ENCODE results near the gene TSPAN2. TPM values are rescaled to one million over a fixed set of nuclear protein-coding genes. Genes with fewer than 3 reads are reported as not detected.
"Not testable (repeated sequence)": the region's sequence is repeated elsewhere in the genome, so short reads cannot be mapped to it uniquely, and the experiment has no call there.

Gene TSPAN2
- polyA plus RNA-seq, 1 donor: 20.1 TPM

- no peak for DNase-seq (ENCODE audit: low read depth)
Observed at GRCh38 chr1:115036814-115037507, 52.3 kb downstream of the TSPAN2 start.

DNA sequence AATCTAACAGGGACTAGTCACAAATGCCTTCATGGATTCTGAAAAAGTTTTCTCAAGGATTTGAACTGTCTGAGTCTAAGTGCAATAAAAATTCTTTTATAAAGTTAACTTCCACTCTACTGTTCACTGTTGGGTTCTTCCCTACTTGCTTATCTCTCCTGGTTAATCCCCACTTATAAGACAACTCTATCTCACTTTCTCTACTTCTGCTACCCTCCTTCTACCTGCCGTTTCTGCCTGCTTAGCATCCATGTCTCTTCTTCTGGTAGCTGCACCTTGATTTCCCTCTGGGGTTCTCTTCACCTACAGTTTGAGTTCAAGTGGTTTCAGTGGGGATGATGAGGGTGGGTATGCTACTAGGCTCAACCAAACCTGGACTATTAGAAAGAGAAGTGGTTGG, 53.7 kb downstream of the TSPAN2 start:
- no peak for DNase-seq (ENCODE audit: low read depth)

DNA sequence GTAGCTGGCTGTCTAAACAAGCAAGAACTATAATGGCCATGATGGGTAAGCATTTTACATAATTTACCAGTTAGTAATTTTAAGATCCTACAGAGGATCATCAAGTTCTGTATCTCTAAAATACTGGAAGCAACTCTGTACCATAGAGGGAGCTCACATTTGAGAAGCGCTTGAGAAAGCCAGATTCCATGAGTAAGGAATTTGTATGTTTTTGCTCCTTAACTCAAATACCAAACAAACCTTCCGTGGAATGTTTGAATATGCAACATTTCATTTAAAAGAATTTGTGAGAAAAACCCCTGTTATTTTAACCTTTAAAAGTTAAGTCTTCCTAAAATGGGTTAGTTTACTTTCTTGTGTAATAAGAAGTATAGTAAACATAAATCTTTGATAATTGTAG, 57.7 kb downstream of the TSPAN2 start:
- DNase-seq (ENCODE audit: low read depth): no peak

- DNase-seq (ENCODE audit: low read depth): no peak
Observed at GRCh38 chr1:115029526-115029925, 59.8 kb downstream of the TSPAN2 start, which contains the start of gene TSHB. TSHB (plus strand) TSS chr1:115029826; CDS start chr1:115033363, 3,537 bp downstream.

- no peak for DNase-seq (ENCODE audit: low read depth)
Observed at GRCh38 chr1:115023593-115023992, 65.7 kb downstream of the TSPAN2 start.

- DNase-seq (ENCODE audit: low read depth): no peak
Observed at GRCh38 chr1:115021145-115021544, 68.2 kb downstream of the TSPAN2 start.

- DNase-seq (ENCODE audit: low read depth): not testable (repeated sequence)
Observed at GRCh38 chr1:115019549-115019948, 69.8 kb downstream of the TSPAN2 start.

DNA sequence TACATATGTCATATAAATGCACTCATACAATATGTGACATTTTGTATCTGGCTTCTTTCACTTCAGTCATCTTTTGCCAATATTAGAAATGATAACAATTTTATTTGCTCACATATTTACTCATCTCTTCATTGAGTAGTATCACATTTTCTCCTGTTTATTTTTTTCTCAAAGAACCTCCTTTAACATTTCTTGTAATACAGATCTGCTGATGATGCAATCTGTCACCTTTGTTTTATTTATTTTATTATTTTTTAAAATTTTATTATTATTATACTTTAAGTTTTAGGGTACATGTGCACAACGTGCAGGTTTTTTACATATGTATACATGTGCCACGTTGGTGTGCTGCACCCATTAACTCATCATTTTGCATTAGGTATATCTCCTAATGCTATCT, 75.5 kb downstream of the TSPAN2 start:
- DNase-seq (ENCODE audit: low read depth): no peak

DNA sequence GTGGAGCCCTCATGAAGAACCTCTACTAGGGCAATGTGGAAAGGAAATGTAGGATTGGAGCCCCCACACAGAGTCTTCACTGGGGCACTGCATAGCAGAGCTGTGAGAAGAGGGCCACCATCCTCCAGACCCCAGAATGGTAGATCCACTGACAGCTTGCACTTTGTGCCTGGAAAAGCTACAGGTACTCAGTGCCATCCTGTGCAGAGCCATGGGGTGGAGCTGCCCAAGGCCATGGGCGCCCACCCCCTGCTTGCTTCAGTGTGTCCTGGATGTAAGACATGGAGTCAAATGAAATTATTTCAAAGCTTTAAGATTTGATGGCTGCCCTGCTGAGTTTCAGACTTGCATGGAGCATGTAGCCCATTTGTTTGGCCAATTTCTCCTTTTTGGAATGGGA, 76.9 kb downstream of the TSPAN2 start:
- no peak for DNase-seq (ENCODE audit: low read depth)

DNA sequence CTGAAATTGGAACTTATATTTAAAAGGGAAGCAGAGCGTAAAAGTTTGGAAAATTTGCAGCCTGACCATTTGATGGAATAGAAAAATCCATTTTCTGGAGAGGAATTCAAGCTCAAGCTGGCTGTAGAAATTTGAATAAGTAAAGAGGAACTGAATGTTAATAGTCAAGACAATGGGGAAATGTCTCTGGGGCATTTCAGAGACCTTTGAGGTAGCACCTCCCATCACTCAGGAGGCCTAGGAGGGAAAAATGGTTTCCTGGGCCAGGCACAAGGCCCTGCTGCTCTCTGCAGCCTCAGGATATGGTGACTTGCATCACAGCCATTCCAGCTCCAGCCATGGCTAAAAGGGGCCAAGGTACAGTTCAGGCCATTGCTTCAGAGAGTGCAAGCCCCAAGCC, 77.3 kb downstream of the TSPAN2 start:
- DNase-seq (ENCODE audit: low read depth): no peak

DNA sequence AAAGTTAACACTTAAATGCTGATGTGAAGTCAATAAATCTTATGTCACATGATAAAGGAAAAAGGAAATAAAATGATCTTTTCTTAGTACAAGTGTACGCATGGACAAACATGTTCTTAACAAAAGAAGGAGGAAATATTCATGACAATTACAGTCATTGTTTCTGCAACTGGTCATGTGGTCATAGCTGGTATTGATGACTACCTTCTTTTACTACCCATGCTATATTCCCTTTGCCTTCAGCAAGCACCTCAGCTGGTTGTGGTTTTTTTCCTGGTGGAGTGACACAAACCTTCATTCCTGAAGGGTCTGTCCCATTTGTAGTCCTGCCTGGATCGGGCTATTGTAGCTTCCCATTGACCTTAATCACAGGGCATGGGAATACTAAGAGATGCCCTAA, 83.1 kb downstream of the TSPAN2 start:
- no peak for DNase-seq (ENCODE audit: low read depth)

Other genes with a start within 250 kb of the TSPAN2 start
- not detected for gene SYCP1, start 234.6 kb downstream of the TSPAN2 start, polyA plus RNA-seq (ENCODE audit: insufficient read length)
- gene TSHB, start 59.7 kb downstream of the TSPAN2 start, polyA plus RNA-seq (ENCODE audit: insufficient read length): not detected
- 1.9 TPM for gene NGF, start 248.7 kb upstream of the TSPAN2 start, polyA plus RNA-seq (ENCODE audit: insufficient read length)